Measurements from ENCODE around the gene FAM156A. TPM values are rescaled to one million over a fixed set of nuclear protein-coding genes. Genes with fewer than 3 reads are reported as not detected.
A peak's percentile ranks its signal among the peaks of the same experiment; 100 is the strongest.

Gene FAM156A
- total and polyA plus RNA-seq, 9 donors, result 8.7 to 24.1 (median 17.2) TPM

- 43 to 45% (median 44%) methylated on average over 6 of the region's 6 CpGs for WGBS, 3 donors
- H3K36me3 ChIP-seq, result no peaks in the 10 kb centered on the region
- H3K9me3 ChIP-seq, result no peaks in the 10 kb centered on the region
- no peaks in the 10 kb centered on the region for H3K27me3 ChIP-seq
- TF ChIP-seq, protein P1, sequence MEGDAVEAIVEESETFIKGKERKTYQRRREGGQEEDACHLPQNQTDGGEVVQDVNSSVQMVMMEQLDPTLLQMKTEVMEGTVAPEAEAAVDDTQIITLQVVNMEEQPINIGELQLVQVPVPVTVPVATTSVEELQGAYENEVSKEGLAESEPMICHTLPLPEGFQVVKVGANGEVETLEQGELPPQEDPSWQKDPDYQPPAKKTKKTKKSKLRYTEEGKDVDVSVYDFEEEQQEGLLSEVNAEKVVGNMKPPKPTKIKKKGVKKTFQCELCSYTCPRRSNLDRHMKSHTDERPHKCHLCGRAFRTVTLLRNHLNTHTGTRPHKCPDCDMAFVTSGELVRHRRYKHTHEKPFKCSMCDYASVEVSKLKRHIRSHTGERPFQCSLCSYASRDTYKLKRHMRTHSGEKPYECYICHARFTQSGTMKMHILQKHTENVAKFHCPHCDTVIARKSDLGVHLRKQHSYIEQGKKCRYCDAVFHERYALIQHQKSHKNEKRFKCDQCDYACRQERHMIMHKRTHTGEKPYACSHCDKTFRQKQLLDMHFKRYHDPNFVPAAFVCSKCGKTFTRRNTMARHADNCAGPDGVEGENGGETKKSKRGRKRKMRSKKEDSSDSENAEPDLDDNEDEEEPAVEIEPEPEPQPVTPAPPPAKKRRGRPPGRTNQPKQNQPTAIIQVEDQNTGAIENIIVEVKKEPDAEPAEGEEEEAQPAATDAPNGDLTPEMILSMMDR (IDR thresholded peaks at IDR 0.05), result no peak
- no peak overlapping the region for H3K4me3 ChIP-seq
- no peak overlapping the region for H3K27ac ChIP-seq
- intact Hi-C loops (cut with DNase I), result loop anchor here in 1 of 4 donors (5.0 kb wide), 1 partner anchor 314 kb away; no protein-coding TSS in a partner anchor
- DNase-seq, result no peak
- H3K4me1 ChIP-seq (ENCODE audit: insufficient read depth), result no peaks in the 10 kb centered on the region
These were observed 44.8 kb upstream of the FAM156A start for GRCh38 chrX:53003111-53003510.

DNA sequence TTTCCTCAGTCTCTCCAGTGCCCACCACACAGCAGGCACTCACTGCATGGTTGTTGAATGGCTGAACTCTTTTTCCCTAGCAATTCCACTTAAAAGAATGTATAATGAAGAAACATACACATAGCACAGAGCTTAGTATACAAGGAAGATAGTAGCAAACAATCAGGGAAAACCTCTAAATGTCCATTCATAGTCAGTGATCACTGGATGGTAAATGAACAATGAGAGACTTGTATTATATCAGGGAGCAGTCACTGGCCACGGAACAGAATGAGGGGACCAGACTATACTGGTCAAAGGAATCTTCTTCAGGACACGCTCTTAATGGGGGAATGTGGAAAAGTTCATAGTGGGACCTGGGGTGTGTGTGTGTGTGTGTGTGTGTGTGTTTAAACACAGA is 43.6 kb upstream of the FAM156A start:
- Histone ChIP-seq H3K9me3 (no peaks in the 10 kb centered on the region), H3K4me1 (ENCODE audit: insufficient read depth) (no peaks in the 10 kb centered on the region), H3K36me3 (no peaks in the 10 kb centered on the region), H3K27me3 (no peaks in the 10 kb centered on the region), H3K27ac (no peak overlapping the region), H3K4me3 (no peak overlapping the region)
- TF ChIP-seq POLR2A (IDR thresholded peaks at IDR 0.05), result no peak
- no peak for TF ChIP-seq EP300 (IDR thresholded peaks at IDR 0.05)
- TF ChIP-seq, protein P1 (IDR thresholded peaks at IDR 0.05), result no peak
- intact Hi-C loops (cut with DNase I), result loop anchor here in 1 of 4 donors (5.0 kb wide), 1 partner anchor 315 kb away; no protein-coding TSS in a partner anchor
- no peak for DNase-seq
- WGBS, 3 donors, result 73 to 81% (median 77%) methylated on average over 2 of the region's 2 CpGs

DNA sequence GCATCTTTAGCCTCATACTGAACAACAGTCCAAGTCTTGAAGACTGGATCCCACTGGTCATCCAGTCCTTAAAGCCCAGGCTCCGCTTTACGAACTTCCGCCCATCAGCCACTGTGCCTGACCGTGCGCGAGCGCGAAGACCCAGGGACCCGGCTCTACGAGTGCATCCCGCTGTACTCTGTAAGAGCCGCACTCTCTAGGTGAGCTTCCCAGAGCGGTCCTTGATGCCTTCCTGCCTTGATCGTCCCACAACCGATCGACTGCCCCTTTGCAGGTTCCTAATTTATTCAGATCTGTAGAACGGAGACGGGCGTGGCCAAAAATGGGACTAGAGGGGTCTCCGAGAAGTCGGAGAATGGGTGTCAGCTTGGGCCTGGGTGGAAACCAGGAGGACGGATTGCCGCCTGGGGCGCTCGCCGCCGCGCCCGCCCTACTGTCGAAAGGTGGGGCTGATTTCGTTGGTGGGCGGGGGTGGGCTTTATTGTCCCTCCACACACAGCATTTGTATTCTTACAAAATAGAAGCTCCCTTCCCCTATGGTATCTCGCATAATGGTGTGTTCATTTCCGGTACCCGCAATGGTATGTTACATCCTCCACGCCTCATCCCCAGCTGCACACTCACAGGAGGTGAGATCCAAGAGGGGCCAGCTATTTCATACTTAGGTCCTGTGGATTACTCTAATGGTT is 42.3 kb upstream of the FAM156A start:
- no peaks in the 10 kb centered on the region for H3K4me1 ChIP-seq (ENCODE audit: insufficient read depth)
- DNase-seq, result no peak
- intact Hi-C loops (cut with DNase I), result loop anchor here in 1 of 4 donors (5.0 kb wide), 1 partner anchor 317 kb away; no protein-coding TSS in a partner anchor
- TF ChIP-seq EP300 (IDR thresholded peaks at IDR 0.05) (no peak), POLR2A (IDR thresholded peaks at IDR 0.05) (no peak)
- TF ChIP-seq, protein P1 (IDR thresholded peaks at IDR 0.05), result no peak
- H3K4me3 ChIP-seq, result no peak overlapping the region
- WGBS, 3 donors, result 41 to 54% (median 43%) methylated on average over 36 of the region's 36 CpGs
- H3K27me3 ChIP-seq, result no peaks in the 10 kb centered on the region
- H3K9me3 ChIP-seq, result no peaks in the 10 kb centered on the region
- no peaks in the 10 kb centered on the region for H3K36me3 ChIP-seq
- H3K27ac ChIP-seq, result no peak overlapping the region

GRCh38 chrX:52995987-52996331 is 37.6 kb upstream of the FAM156A start:
- H3K27ac ChIP-seq, result peak overlapping the region in 1 of 2 donors; percentile 91
- 35 to 45% (median 43%) methylated on average over 4 of the region's 4 CpGs for WGBS, 3 donors
- no peak for DNase-seq
- no peaks in the 10 kb centered on the region for H3K9me3 ChIP-seq
- peaks cover 2% of the 10 kb centered on the region for H3K4me1 ChIP-seq (ENCODE audit: insufficient read depth)
- TF ChIP-seq POLR2A (IDR thresholded peaks at IDR 0.05), result no peak
- TF ChIP-seq, protein P1 (IDR thresholded peaks at IDR 0.05), result no peak
- no peak for TF ChIP-seq EP300 (IDR thresholded peaks at IDR 0.05)
- H3K4me3 ChIP-seq, result peak overlapping the region; percentile 51
- intact Hi-C loops (cut with DNase I), result no loop called here
- no peaks in the 10 kb centered on the region for H3K27me3 ChIP-seq
- H3K36me3 ChIP-seq, result no peaks in the 10 kb centered on the region

All from ovary (tissue), 9 donors.